GM23338 (cell line): ENCODE measurements around the gene RBBP8. TPM values are rescaled to one million over a fixed set of nuclear protein-coding genes. Genes with fewer than 3 reads are reported as not detected.

ENCODE experiments used
- ATAC-seq: fragments of 200-7000 bp; cut with Tn5 transposase; 3 replicates; pipeline ENCODE4 v1.9.1; 2020
- DNase-seq: peaks from one replicate; pipeline ENCODE4 v3.0.0-alpha.2; 2015; ENCODE audit warnings: low spot score
- H2AFZ ChIP-seq: fragments of 200-600 bp; sonication (generic); 2 replicates; pipeline ENCODE4 v1.8.0; 2016; ENCODE audit warnings: antibody characterized with exemption, mild to moderate bottlenecking, moderate library complexity
- H3F3A ChIP-seq: fragments of 200-600 bp; sonication (generic); replicated peaks from 2 replicates; pipeline ENCODE4 v1.8.0; 2017; ENCODE audit warnings: antibody characterized with exemption, mixed run types, low read depth
- H3K27ac ChIP-seq: fragments of 200-600 bp; sonication (generic); 2 replicates; pipeline ENCODE4 v1.6.1; 2016; ENCODE audit warnings: low read depth
- H3K27me3 ChIP-seq: fragments of 200-600 bp; sonication (generic); 2 replicates; pipeline ENCODE4 v1.8.0; 2016; ENCODE audit warnings: mild to moderate bottlenecking, mixed run types, moderate library complexity; ENCODE audit not compliant: insufficient read depth
- H3K36me3 ChIP-seq: fragments of 200-600 bp; sonication (generic); 2 replicates; pipeline ENCODE4 v1.8.0; 2016; ENCODE audit warnings: mild to moderate bottlenecking; ENCODE audit not compliant: insufficient read depth
- H3K4me1 ChIP-seq: fragments of 200-600 bp; sonication (generic); 2 replicates; pipeline ENCODE4 v1.8.0; 2016; ENCODE audit warnings: mild to moderate bottlenecking, moderate library complexity; ENCODE audit not compliant: insufficient read depth
- H3K4me2 ChIP-seq: fragments of 200-600 bp; sonication (generic); 2 replicates; pipeline ENCODE4 v1.7.1; 2017; ENCODE audit warnings: mixed run types
- H3K4me3 ChIP-seq: fragments of 200-600 bp; sonication (generic); 2 replicates; pipeline ENCODE4 v1.6.1; 2016; ENCODE audit warnings: mixed run types
- H3K79me2 ChIP-seq: fragments of 200-600 bp; sonication (generic); replicated peaks from 2 replicates; pipeline ENCODE4 v1.8.0; 2017; ENCODE audit warnings: mild to moderate bottlenecking; ENCODE audit not compliant: insufficient read depth
- H3K9me2 ChIP-seq: fragments of 200-600 bp; sonication (generic); 2 replicates; pipeline ENCODE4 v1.8.0; 2017; ENCODE audit not compliant: insufficient read depth
- H4K20me1 ChIP-seq: fragments of 200-600 bp; sonication (generic); replicated peaks from 2 replicates; pipeline ENCODE4 v1.8.0; 2017; ENCODE audit warnings: mild to moderate bottlenecking; ENCODE audit not compliant: insufficient read depth
- H3K27ac Mint-ChIP-seq: 2 replicates; pipeline ENCODE4 v1.8.0; 2020; ENCODE audit warnings: inconsistent platforms, mild to moderate bottlenecking, moderate library complexity, mixed read lengths
- H3K27me3 Mint-ChIP-seq: 3 replicates; pipeline ENCODE4 v1.8.0; 2022; ENCODE audit warnings: low read depth, mild to moderate bottlenecking, moderate library complexity, mixed read lengths, inconsistent platforms; ENCODE audit not compliant: insufficient read depth, poor library complexity
- H3K36me3 Mint-ChIP-seq: 3 replicates; pipeline ENCODE4 v1.8.0; 2021; ENCODE audit warnings: low read depth, mild to moderate bottlenecking, inconsistent platforms, moderate library complexity, mixed read lengths
- H3K4me1 Mint-ChIP-seq: 3 replicates; pipeline ENCODE4 v1.8.0; 2020; ENCODE audit warnings: mild to moderate bottlenecking, inconsistent platforms, mixed read lengths
- H3K4me3 Mint-ChIP-seq: 3 replicates; pipeline ENCODE4 v1.8.0; 2021; ENCODE audit warnings: moderate library complexity, mild to moderate bottlenecking, inconsistent platforms, mixed read lengths
- H3K9me3 Mint-ChIP-seq: 3 replicates; pipeline ENCODE4 v1.8.0; 2020; ENCODE audit warnings: moderate library complexity, mild to moderate bottlenecking, inconsistent platforms, mixed read lengths
- CTCF ChIP-seq, 2 experiments: fragments of 200-600 bp in 1 of 2; sonication (generic) in 1 of 2; conservative IDR thresholded peaks; 2 replicates each; pipeline versions ENCODE4 v1.5.1 to v1.6.1; 2016 to 2017; ENCODE audit warnings: antibody characterized with exemption in 2 of 2, low read depth in 2 of 2, mild to moderate bottlenecking in 2 of 2, moderate library complexity in 1 of 2
- NANOG ChIP-seq: IDR thresholded peaks from 2 replicates; pipeline ENCODE4 v1.6.1; 2016; ENCODE audit warnings: antibody characterized with exemption, borderline replicate concordance
- POLR2AphosphoS5 ChIP-seq: IDR thresholded peaks from 2 replicates; pipeline ENCODE4 v1.6.1; 2016; ENCODE audit warnings: antibody characterized with exemption, low read depth
- STAT1 ChIP-seq: IDR thresholded peaks from one replicate; pipeline ENCODE4 v1.6.1; 2016; ENCODE audit warnings: antibody characterized with exemption; ENCODE audit not compliant: unreplicated experiment
- ZNF331 ChIP-seq: fragments of 250-450 bp; sonication (Bioruptor Pico); IDR thresholded peaks from 2 replicates; pipeline ENCODE4 v1.5.0; 2020; ENCODE audit warnings: low read depth, mild to moderate bottlenecking, moderate library complexity
- ZNF462 ChIP-seq: fragments of 250-450 bp; sonication (Bioruptor Pico); IDR thresholded peaks from 2 replicates; pipeline ENCODE4 v1.5.0; 2020; ENCODE audit warnings: mild to moderate bottlenecking, moderate library complexity
- polyA plus RNA-seq: library from polyadenylated mRNA; unstranded; fragments of >200 nt; fragmentation: Nextera tagmentation; extraction: Ambion mirVana; gene quantifications from 2 replicates; pipeline ENCODE4 v1.2.1, GENCODE V29; 2016
- total RNA-seq: library from RNA; depleted of rRNA; stranded (reverse); fragments of >200 nt; shearing (Covaris generic); gene quantifications from 2 replicates; pipeline ENCODE4 v1.2.3, GENCODE V29; 2014

Gene RBBP8
- total and polyA plus RNA-seq, 2 experiments from 2014 or later: 53.3 to 55.6 TPM

- TF ChIP-seq CTCF (conservative IDR thresholded peaks at IDR 0.05; ENCODE audit: low read depth in 2 of 2): no peak
- TF ChIP-seq STAT1: no peak
- no peak for TF ChIP-seq ZNF331 (CRISPR knock-in tag)
These were observed 20.3 kb upstream of the RBBP8 start (continued) for GRCh38 chr18:22912835-22913234.

- Histone ChIP-seq H3K27ac (peak overlapping the region; percentile 1; the same call in 1 of the 2 replicates), H3K9me2 (no peaks in the 10 kb centered on the region), H3K79me2 (no peaks in the 10 kb centered on the region), H3K27me3 (no peaks in the 10 kb centered on the region), H3K4me2 (peak overlapping the region; percentile 62), H3K36me3 (no peaks in the 10 kb centered on the region), H3F3A (no peaks in the 10 kb centered on the region), H3K4me1 (peaks cover 38% of the 10 kb centered on the region), H4K20me1 (no peaks in the 10 kb centered on the region), H2AFZ (no peak overlapping the region), H3K4me3 (peak overlapping the region; percentile 29; the same call in 1 of the 2 replicates)
- ATAC-seq: peak; percentile 95
- H3K27ac Mint-ChIP-seq: peak overlapping the region; percentile 89
- peak overlapping the region; percentile 63 for H3K4me3 Mint-ChIP-seq
- peaks cover 48% of the 10 kb centered on the region for H3K4me1 Mint-ChIP-seq
- TF ChIP-seq ZNF331 (CRISPR knock-in tag) (0 out of 2 replicates have a peak, but pooled peaks have one; percentile 28), ZNF462 (peak; percentile 61), POLR2AphosphoS5 (no peak), STAT1 (no peak), CTCF (conservative IDR thresholded peaks at IDR 0.05; ENCODE audit: low read depth in 2 of 2) (no peak), NANOG (no peak)
- peak; percentile 87 for DNase-seq
- peaks cover 3% of the 10 kb centered on the region; the same call in 1 of the 3 replicates for H3K36me3 Mint-ChIP-seq
- peaks cover 4% of the 10 kb centered on the region; the same call in 1 of the 3 replicates for H3K9me3 Mint-ChIP-seq
- no peaks in the 10 kb centered on the region for H3K27me3 Mint-ChIP-seq
These were observed 19.3 kb upstream of the RBBP8 start for GRCh38 chr18:22913861-22914260.
